GM12874 (cell line): ENCODE measurements around the gene PAN2.
A peak's percentile ranks its signal among the peaks of the same experiment; 100 is the strongest.

Experiments
- TF ChIP-seq, protein P1 (sequence below): IDR thresholded peaks from 2 replicates; pipeline ENCODE4 v1.5.1; 2011; ENCODE audit warnings: low read depth, mild to moderate bottlenecking, control low read depth, low read length, moderate library complexity; ENCODE audit not compliant: insufficient read depth

Gene PAN2

DNA sequence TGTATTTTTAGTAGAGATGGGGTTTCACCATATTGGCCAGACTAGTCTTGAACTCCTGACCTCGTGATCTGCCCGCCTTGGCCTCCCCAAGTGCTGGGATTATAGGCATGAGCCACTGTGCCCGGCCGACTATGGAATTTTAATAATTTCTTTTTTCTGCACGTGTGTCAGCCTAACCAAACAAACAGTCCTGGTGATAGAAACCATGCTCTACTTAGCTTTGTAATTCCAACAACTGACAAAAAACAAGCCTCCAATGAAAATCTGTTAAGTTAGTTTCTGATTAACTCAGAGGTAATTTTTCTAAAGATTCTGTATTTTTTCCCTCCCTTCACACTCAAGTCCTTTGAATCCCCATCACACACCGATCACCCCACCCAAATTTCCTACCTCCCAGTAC, 51.8 kb downstream of the PAN2 start:
- TF ChIP-seq, protein P1, sequence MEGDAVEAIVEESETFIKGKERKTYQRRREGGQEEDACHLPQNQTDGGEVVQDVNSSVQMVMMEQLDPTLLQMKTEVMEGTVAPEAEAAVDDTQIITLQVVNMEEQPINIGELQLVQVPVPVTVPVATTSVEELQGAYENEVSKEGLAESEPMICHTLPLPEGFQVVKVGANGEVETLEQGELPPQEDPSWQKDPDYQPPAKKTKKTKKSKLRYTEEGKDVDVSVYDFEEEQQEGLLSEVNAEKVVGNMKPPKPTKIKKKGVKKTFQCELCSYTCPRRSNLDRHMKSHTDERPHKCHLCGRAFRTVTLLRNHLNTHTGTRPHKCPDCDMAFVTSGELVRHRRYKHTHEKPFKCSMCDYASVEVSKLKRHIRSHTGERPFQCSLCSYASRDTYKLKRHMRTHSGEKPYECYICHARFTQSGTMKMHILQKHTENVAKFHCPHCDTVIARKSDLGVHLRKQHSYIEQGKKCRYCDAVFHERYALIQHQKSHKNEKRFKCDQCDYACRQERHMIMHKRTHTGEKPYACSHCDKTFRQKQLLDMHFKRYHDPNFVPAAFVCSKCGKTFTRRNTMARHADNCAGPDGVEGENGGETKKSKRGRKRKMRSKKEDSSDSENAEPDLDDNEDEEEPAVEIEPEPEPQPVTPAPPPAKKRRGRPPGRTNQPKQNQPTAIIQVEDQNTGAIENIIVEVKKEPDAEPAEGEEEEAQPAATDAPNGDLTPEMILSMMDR = no peak

DNA sequence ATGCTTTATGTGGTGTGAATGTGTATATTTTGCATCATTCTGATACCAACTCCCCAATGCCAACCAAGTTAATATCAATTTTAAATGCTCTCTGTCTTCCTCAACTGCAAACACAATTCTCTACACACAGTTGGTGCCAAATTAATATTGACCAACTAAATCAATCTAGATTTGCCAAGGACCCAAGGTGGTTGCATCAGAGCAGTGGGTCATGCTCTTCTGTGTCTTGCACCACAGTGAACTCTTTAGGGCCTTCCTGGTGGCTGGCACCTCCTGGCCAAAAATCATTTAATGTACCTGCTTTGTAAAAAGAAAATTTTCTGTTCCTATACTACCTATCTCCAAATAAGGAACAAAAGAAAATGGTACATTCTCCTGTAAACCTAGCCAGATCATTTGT, 53.0 kb downstream of the PAN2 start:
- TF ChIP-seq, protein P1 = no peak

DNA sequence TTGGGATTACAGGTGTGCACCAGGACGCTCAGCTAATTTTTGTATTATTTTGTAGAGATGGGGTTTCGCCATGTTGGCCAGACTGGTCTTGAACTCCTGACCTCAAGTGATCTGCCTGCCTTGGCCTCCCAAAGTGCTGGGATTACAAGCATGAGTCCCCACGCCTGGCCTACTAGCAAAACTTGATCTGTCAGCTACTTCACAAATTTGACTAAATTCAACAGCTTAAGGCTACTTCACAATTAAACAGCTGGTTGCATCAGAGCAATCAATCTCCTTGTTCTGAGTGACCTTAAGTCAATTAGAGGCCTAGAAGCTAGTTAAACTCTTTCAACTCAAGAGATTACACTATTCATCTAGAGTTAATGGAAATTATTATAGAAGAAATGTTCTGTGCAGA, 54.9 kb downstream of the PAN2 start:
- TF ChIP-seq, protein P1 = no peak

DNA sequence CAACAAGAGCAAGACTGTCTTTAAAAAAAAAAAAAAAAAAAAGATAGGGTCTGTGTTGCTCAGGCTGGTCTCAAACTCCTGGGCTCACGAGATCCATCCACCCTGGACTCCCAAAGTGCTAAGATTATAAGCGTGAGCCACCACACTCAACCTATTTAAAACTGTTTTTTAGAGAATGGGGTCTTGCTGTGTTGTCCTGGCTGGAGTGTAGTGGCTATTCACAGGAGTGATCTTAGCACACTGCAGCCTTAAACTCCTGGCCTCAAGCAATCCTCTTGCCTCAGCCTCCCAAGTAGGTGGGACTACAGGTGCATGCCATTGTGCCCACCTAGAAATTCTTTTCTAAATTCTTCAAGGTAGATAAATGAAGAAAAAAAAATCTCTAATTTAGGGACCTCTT, 59.5 kb downstream of the PAN2 start:
- TF ChIP-seq, protein P1 = no peak

DNA sequence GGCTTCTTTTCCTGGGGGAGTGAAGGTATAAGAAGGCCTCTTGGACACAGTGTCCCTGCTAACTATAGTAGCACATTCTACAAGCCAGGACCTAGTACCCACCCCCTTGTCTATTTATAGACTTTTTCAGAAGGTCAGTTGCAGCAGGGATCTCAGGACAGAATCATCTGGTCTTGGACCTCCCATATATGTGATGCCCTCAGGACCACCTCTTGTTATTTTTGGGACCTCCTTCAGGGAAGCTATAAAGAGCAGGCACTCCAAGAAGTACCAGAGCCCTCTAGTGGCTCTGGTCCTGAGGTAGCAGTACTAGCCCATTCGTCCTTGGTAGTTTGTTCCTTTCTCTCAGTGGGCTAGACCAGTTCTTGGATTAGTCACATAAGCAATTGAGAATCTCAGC, 62.8 kb downstream of the PAN2 start:
- TF ChIP-seq, protein P1 = peak; percentile 34; the same call in 1 of the 2 replicates

DNA sequence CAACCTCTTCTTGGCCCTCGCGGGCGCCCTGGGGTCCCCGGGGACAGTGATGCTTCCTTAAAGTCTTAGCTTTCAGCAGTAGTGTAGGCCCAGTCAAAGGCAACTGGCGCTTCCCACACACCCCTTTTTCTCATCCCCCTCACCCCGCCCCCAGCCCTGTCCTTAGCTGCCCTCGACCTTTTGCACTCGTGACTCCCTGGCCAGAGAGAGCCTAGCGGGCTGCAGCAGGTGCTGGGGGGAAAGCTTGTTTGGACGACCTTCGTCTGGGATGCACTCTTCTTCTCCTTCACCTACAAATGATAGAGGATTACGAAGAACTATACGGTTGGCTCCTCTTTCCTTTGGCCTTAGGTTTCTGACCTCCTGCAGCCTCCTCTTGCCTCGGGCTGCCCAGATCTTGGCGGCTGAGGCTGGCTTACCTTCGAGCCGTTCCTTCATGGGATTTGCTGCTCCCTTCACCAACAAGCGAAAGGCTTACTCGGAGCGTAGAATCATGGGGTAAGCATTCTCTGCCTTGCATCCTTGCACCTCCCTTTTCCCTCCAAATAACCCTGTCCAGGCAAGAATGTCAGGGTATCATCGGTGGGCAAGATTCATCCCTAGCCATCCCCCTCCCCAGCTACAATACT, 66.2 kb downstream of the PAN2 start:
- TF ChIP-seq, protein P1 = no peak

DNA sequence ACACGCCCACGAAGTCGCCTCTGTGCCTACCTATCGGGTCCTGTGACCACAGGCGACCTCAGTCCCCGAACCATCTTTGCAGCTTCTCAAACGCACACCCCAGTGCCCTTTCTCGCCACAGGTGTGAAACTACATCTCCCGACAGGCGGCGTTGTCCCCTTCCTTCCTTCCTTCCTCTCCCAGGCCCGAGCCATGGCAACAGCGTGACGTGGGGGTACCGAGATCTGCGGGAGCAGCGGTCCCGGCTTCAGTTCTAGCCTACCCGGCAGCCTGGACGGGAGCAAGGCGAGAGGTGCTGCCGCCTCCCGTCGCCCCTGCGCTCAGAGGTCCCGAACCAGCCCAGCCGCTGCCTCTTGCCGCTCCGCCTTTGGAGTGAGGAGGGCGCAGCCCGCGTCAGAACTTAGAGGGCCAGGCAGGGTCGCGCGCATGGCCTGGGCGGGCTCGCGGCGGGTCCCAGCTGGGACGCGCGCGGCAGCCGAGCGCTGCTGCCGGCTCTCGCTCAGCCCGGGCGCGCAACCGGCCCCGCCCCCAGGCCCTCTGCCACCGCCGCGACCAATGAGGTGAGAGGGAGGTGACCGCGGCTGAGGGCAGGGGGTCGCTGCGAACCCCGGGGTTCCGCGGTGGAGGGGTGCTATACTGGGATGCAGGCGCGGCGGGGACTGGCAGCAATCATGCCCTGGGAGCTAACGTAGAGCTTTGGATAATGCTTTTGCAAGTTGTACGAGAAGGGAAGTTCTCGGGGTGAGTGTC, 66.9 kb downstream of the PAN2 start, which contains the start of gene COQ10A:
TSS of gene COQ10A (plus strand) at position 250 of the 750 bp plus-strand sequence. CDS start at position 427, 177 bp downstream.
- TF ChIP-seq, protein P1 = peak; percentile 54
